ENCODE results near the gene LDLRAD3. TPM values are rescaled to one million over a fixed set of nuclear protein-coding genes. Genes with fewer than 3 reads are reported as not detected.

LDLRAD3 gene
- total and polyA plus RNA-seq, 4 donors, result 2.2 to 14.3 (median 9.9) TPM

GRCh38 chr11:36240801-36241200 is 296.9 kb downstream of the LDLRAD3 start:
- 94 to 97% methylated on average over 4 of the region's 4 CpGs for WGBS, 2 donors
- no peak overlapping the region for H3K4me3 ChIP-seq
- no peak for TF ChIP-seq CTCF (IDR thresholded peaks at IDR 0.05; ENCODE audit: control extremely low read depth, extremely low read depth)

GRCh38 chr11:36241497-36241896 is 297.6 kb downstream of the LDLRAD3 start:
- ATAC-seq (ENCODE audit: insufficient read depth, low FRiP score) (no peak), DNase-seq (no peak)
- Histone ChIP-seq H3K27ac (ENCODE audit: low read depth in 1 of 2, low read length in 1 of 2) (no peak overlapping the region), H3K27me3 (ENCODE audit: control insufficient read depth in 3 of 3, insufficient read depth in 3 of 3, low read length in 2 of 3) (no peaks in the 10 kb centered on the region), H3K9ac (ENCODE audit: insufficient read depth in 1 of 2, low read length in 2 of 2) (no peak overlapping the region), H3K4me3 (no peak overlapping the region), H3K4me1 (ENCODE audit: control insufficient read depth in 5 of 5, insufficient read depth in 5 of 5, low read length in 5 of 5) (peaks cover 0 to 7% (median 0%) of the 10 kb centered on the region in 5 donors), H3K9me3 (ENCODE audit: control insufficient read depth in 4 of 4, insufficient read depth in 3 of 4, low read length in 3 of 4) (peaks cover 0 to 3% (median 0%) of the 10 kb centered on the region in 4 donors), H3K36me3 (ENCODE audit: control insufficient read depth in 4 of 4, insufficient read depth in 4 of 4, low read length in 4 of 4) (no peaks in the 10 kb centered on the region)
- no peak for TF ChIP-seq CTCF (IDR thresholded peaks at IDR 0.05; ENCODE audit: control extremely low read depth, extremely low read depth)
- WGBS, 2 donors, result 71 to 81% methylated on average over 1 of the region's 1 CpG

More at GRCh38 chr11:36240801-36241200, 296.9 kb downstream of the LDLRAD3 start:
- H3K4me1 ChIP-seq (ENCODE audit: control insufficient read depth in 5 of 5, insufficient read depth in 5 of 5, low read length in 5 of 5), result peaks cover 0 to 7% (median 0%) of the 10 kb centered on the region in 5 donors
- no peak for ATAC-seq (ENCODE audit: insufficient read depth, low FRiP score)
- H3K9me3 ChIP-seq (ENCODE audit: control insufficient read depth in 4 of 4, insufficient read depth in 3 of 4, low read length in 3 of 4), result peaks cover 0 to 3% (median 0%) of the 10 kb centered on the region in 4 donors
- no peak overlapping the region for H3K27ac ChIP-seq (ENCODE audit: low read depth in 1 of 2, low read length in 1 of 2)
- no peak for DNase-seq
- H3K9ac ChIP-seq (ENCODE audit: insufficient read depth in 1 of 2, low read length in 2 of 2), result no peak overlapping the region
- H3K27me3 ChIP-seq (ENCODE audit: control insufficient read depth in 3 of 3, insufficient read depth in 3 of 3, low read length in 2 of 3), result no peaks in the 10 kb centered on the region
- no peaks in the 10 kb centered on the region for H3K36me3 ChIP-seq (ENCODE audit: control insufficient read depth in 4 of 4, insufficient read depth in 4 of 4, low read length in 4 of 4)

- WGBS, 2 donors, result 62 to 74% methylated on average over 1 of the region's 1 CpG
- Histone ChIP-seq H3K9ac (ENCODE audit: insufficient read depth in 1 of 2, low read length in 2 of 2) (no peak overlapping the region), H3K4me1 (ENCODE audit: control insufficient read depth in 5 of 5, insufficient read depth in 5 of 5, low read length in 5 of 5) (no peaks in the 10 kb centered on the region), H3K27ac (ENCODE audit: low read depth in 1 of 2, low read length in 1 of 2) (no peak overlapping the region), H3K27me3 (ENCODE audit: control insufficient read depth in 3 of 3, insufficient read depth in 3 of 3, low read length in 2 of 3) (no peaks in the 10 kb centered on the region), H3K4me3 (no peak overlapping the region), H3K9me3 (ENCODE audit: control insufficient read depth in 4 of 4, insufficient read depth in 3 of 4, low read length in 3 of 4) (peaks cover 0 to 3% (median 0%) of the 10 kb centered on the region in 4 donors), H3K36me3 (ENCODE audit: control insufficient read depth in 4 of 4, insufficient read depth in 4 of 4, low read length in 4 of 4) (no peaks in the 10 kb centered on the region)
- no peak for DNase-seq
- TF ChIP-seq CTCF (IDR thresholded peaks at IDR 0.05; ENCODE audit: control extremely low read depth, extremely low read depth), result no peak
- ATAC-seq (ENCODE audit: insufficient read depth, low FRiP score), result no peak
These were observed 299.8 kb downstream of the LDLRAD3 start for GRCh38 chr11:36243641-36244040.

- Histone ChIP-seq H3K27ac (ENCODE audit: low read depth in 1 of 2, low read length in 1 of 2) (no peak overlapping the region), H3K9ac (ENCODE audit: insufficient read depth in 1 of 2, low read length in 2 of 2) (no peak overlapping the region), H3K4me3 (no peak overlapping the region), H3K4me1 (ENCODE audit: control insufficient read depth in 5 of 5, insufficient read depth in 5 of 5, low read length in 5 of 5) (no peaks in the 10 kb centered on the region), H3K27me3 (ENCODE audit: control insufficient read depth in 3 of 3, insufficient read depth in 3 of 3, low read length in 2 of 3) (no peaks in the 10 kb centered on the region), H3K9me3 (ENCODE audit: control insufficient read depth in 4 of 4, insufficient read depth in 3 of 4, low read length in 3 of 4) (peaks cover 0 to 10% (median 2%) of the 10 kb centered on the region in 4 donors), H3K36me3 (ENCODE audit: control insufficient read depth in 4 of 4, insufficient read depth in 4 of 4, low read length in 4 of 4) (no peaks in the 10 kb centered on the region)
- 38 to 57% methylated on average over 3 of the region's 3 CpGs for WGBS, 2 donors
- TF ChIP-seq CTCF (IDR thresholded peaks at IDR 0.05; ENCODE audit: control extremely low read depth, extremely low read depth), result no peak
- no peak for DNase-seq
- ATAC-seq (ENCODE audit: insufficient read depth, low FRiP score), result no peak
These were observed 303.6 kb downstream of the LDLRAD3 start for GRCh38 chr11:36247493-36247892.

All from lung (tissue), 12 donors.